GM12865 (cell line): ENCODE measurements around the gene DERL3.

Experiments
- DNase-seq: peaks from one replicate; pipeline ENCODE4 v3.0.0; 2010; ENCODE audit warnings: low read depth
- H3K4me3 ChIP-seq: 2 replicates; pipeline ENCODE4 v1.5.1; 2011; ENCODE audit warnings: mild to moderate bottlenecking, low read depth, low read length, control low read depth
- CTCF ChIP-seq: IDR thresholded peaks from 2 replicates; pipeline ENCODE4 v1.5.1; 2011; ENCODE audit warnings: low read length, control low read depth, low read depth, inconsistent platforms; ENCODE audit not compliant: insufficient read depth; ENCODE audit errors: missing control alignments

Gene DERL3

DNA sequence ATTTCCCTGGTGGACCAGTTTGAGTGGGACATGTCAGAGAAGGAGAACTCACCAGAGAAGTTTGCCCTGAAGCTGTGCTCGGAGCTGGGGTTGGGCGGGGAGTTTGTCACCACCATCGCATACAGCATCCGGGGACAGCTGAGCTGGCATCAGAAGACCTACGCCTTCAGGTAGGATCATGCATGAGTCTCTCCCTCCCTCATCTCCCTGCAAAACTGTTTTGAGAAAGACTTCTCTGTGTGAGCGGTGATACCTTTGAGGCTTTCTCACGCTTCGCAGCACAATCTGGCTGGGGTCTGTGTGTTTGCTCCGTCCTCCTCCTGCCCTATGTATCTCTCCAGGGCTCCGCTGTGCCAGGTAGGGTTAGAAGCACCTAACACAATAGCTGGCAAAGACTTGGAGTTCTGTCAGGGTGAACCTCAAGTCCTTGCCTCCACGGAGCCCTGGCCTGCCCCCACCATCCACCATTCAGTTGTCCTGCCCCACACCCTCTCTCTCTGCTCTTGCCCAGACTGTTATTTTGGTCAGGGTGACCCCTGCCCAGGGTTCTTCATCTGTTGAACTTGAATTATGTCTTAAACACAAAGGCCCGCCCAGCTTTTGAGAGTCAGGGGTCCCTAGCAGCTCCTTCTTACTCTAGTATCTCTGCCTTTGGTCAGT, 13.4 kb downstream of the DERL3 start:
- DNase-seq, result no peak
- no peak overlapping the region for H3K4me3 ChIP-seq
- TF ChIP-seq CTCF, result no peak

- H3K4me3 ChIP-seq, result no peak overlapping the region
- DNase-seq, result no peak
- no peak for TF ChIP-seq CTCF
These were observed 14.1 kb downstream of the DERL3 start for GRCh38 chr22:23824476-23825245.

- no peak overlapping the region for H3K4me3 ChIP-seq
- DNase-seq, result no peak
- TF ChIP-seq CTCF, result no peak
These were observed 15.4 kb downstream of the DERL3 start for GRCh38 chr22:23823331-23823791.

DNA sequence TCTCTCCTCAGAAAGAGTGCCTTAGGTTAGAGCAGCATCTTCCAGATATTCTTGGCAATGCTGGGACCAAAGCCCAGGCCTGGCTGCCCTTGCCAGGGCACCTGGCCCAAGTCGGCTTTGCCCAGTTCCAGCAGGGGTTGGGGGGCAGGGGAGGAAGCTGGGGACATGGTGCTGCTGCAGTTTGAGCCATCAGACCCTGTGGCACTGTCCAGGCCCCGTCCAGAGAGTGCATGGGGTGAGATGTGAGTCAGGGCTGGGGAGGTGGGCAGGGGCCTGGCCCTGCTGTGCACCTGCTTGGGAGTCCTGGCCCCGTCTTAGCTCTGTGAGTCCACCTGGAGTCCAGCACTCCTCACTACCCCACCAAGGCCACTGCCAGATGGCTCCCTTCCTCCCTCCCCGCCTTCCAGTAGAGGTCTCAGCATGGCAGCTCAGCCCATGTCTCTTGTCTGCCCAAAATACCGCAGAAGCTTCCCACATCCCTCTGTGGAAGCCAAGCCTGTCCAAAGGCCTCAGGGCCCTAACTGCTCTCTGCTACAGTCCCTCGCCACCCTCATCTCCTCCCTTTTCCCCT, 16.6 kb downstream of the DERL3 start:
- no peak for TF ChIP-seq CTCF
- no peak overlapping the region for H3K4me3 ChIP-seq
- no peak for DNase-seq

GRCh38 chr22:23820748-23821211, 18.0 kb downstream of the DERL3 start:
- DNase-seq, result no peak
- no peak overlapping the region for H3K4me3 ChIP-seq
- TF ChIP-seq CTCF, result no peak

DNA sequence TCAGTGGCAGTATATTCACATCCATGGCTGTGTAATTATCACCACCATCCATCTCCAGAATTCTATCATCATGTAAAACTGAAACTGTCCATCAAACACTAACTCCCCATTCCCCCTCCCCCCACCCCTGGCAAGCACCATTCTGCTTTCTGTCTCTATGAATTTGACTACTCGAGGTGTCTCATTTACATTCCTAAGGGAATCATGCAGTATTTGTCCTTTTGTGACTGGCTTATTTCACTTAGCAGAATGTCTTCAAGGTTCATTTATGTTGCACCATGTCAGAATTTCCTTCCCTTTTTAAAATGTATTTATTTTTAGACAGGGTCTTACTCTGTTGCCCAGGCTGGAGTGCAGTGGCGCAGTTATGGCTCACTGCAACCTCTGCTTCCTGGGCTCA, 20.3 kb downstream of the DERL3 start:
- H3K4me3 ChIP-seq, result no peak overlapping the region
- TF ChIP-seq CTCF, result no peak
- no peak for DNase-seq
